ENCODE measurements around the gene SGPP1.

DNA sequence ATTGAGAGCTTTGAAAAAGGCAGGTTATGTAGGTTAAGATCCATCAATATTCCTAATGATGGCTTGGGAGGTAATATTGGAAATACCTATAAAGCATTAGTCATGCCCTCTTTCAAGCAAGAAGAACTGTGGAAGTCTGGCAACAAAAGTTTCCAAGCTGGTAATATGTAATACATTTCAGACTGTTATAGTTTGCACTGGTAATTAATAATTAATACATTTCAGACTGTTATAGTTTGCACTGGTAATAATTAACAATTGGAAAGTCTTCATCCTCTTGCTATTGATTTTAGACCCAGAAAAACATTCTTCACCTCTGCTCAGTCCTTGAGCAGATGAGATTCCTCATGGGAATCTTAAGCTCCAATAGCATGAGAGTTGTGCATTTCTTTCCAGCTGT is 57.2 kb downstream of the SGPP1 start:
- TF ChIP-seq, protein P1, sequence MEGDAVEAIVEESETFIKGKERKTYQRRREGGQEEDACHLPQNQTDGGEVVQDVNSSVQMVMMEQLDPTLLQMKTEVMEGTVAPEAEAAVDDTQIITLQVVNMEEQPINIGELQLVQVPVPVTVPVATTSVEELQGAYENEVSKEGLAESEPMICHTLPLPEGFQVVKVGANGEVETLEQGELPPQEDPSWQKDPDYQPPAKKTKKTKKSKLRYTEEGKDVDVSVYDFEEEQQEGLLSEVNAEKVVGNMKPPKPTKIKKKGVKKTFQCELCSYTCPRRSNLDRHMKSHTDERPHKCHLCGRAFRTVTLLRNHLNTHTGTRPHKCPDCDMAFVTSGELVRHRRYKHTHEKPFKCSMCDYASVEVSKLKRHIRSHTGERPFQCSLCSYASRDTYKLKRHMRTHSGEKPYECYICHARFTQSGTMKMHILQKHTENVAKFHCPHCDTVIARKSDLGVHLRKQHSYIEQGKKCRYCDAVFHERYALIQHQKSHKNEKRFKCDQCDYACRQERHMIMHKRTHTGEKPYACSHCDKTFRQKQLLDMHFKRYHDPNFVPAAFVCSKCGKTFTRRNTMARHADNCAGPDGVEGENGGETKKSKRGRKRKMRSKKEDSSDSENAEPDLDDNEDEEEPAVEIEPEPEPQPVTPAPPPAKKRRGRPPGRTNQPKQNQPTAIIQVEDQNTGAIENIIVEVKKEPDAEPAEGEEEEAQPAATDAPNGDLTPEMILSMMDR (IDR thresholded peaks at IDR 0.05) = no peak
- TF ChIP-seq EZH2 (IDR thresholded peaks at IDR 0.05; ENCODE audit: borderline replicate concordance, insufficient read depth, low read depth, low read length, poor library complexity, severe bottlenecking) = no peak

Measured in B cell (primary cell).